ENCODE measurements around the gene RHBDL3.

- TF ChIP-seq CTCF (IDR thresholded peaks at IDR 0.05; ENCODE audit: borderline replicate concordance, extremely low read depth, low read length, poor library complexity, severe bottlenecking) (no peak), EZH2 (IDR thresholded peaks at IDR 0.05; ENCODE audit: borderline replicate concordance, low read depth, low read length, severe bottlenecking) (no peak)
These were observed 37.7 kb upstream of the RHBDL3 start for GRCh38 chr17:32227910-32228309.

All from DND-41 (cell line).